KMS-11 (cell line): Measurements from ENCODE around the gene CDH2.

Experiments
- H2AFZ ChIP-seq: fragments of 200-600 bp; sonication (generic); 2 replicates; pipeline ENCODE4 v1.6.1; 2016; ENCODE audit warnings: antibody characterized with exemption, mixed run types, low read depth
- H3K27ac ChIP-seq: fragments of 200-600 bp; sonication (generic); 2 replicates; pipeline ENCODE4 v1.6.1; 2016; ENCODE audit warnings: mild to moderate bottlenecking, mixed run types
- H3K27me3 ChIP-seq: fragments of 200-600 bp; sonication (generic); 2 replicates; pipeline ENCODE4 v1.6.1; 2017; ENCODE audit warnings: mild to moderate bottlenecking, low read depth, mixed run types, moderate library complexity; ENCODE audit not compliant: insufficient read depth
- H3K36me3 ChIP-seq: fragments of 200-600 bp; sonication (generic); 2 replicates; pipeline ENCODE4 v1.6.1; 2017; ENCODE audit warnings: mild to moderate bottlenecking, mixed run types; ENCODE audit not compliant: insufficient read depth
- H3K4me1 ChIP-seq: fragments of 200-600 bp; sonication (generic); 2 replicates; pipeline ENCODE4 v1.6.1; 2016; ENCODE audit warnings: mild to moderate bottlenecking, low read depth, mixed run types; ENCODE audit not compliant: poor library complexity, severe bottlenecking
- H3K4me2 ChIP-seq: fragments of 200-600 bp; sonication (generic); 2 replicates; pipeline ENCODE4 v1.7.0; 2016; ENCODE audit warnings: mild to moderate bottlenecking, mixed run types
- H3K4me3 ChIP-seq: fragments of 200-600 bp; sonication (generic); IDR thresholded peaks from 2 replicates; pipeline ENCODE4 v1.6.1; 2017; ENCODE audit warnings: low read depth, low read length, mixed read lengths; ENCODE audit not compliant: insufficient read depth
- H3K79me2 ChIP-seq: fragments of 200-600 bp; sonication (generic); 2 replicates; pipeline ENCODE4 v1.6.1; 2016; ENCODE audit warnings: low read depth, mixed run types; ENCODE audit not compliant: insufficient read depth
- H3K9ac ChIP-seq: fragments of 200-600 bp; sonication (generic); 2 replicates; pipeline ENCODE4 v1.6.1; 2016; ENCODE audit warnings: mild to moderate bottlenecking, mixed run types
- H4K20me1 ChIP-seq: fragments of 200-600 bp; sonication (generic); 2 replicates; pipeline ENCODE4 v1.6.1; 2016; ENCODE audit warnings: mild to moderate bottlenecking, mixed run types; ENCODE audit not compliant: insufficient read depth
- CTCF ChIP-seq: fragments of 200-600 bp; sonication (generic); conservative IDR thresholded peaks from 2 replicates; pipeline ENCODE4 v1.6.1; 2017; ENCODE audit warnings: low read depth, mild to moderate bottlenecking, antibody characterized with exemption, low read length, moderate library complexity, mixed read lengths

Gene CDH2

GRCh38 chr18:28134774-28135173 lies 42.2 kb downstream of the CDH2 start:
- Histone ChIP-seq H3K27ac (no peak overlapping the region), H4K20me1 (no peaks in the 10 kb centered on the region), H2AFZ (no peak overlapping the region), H3K27me3 (no peaks in the 10 kb centered on the region), H3K36me3 (no peaks in the 10 kb centered on the region), H3K4me1 (peaks cover 9% of the 10 kb centered on the region), H3K9ac (no peak overlapping the region), H3K4me2 (no peak overlapping the region), H3K79me2 (no peaks in the 10 kb centered on the region), H3K4me3 (no peak overlapping the region)
- no peak for TF ChIP-seq CTCF

- no peak overlapping the region for H3K4me3 ChIP-seq
These were observed 44.8 kb downstream of the CDH2 start for GRCh38 chr18:28132084-28132483.

DNA sequence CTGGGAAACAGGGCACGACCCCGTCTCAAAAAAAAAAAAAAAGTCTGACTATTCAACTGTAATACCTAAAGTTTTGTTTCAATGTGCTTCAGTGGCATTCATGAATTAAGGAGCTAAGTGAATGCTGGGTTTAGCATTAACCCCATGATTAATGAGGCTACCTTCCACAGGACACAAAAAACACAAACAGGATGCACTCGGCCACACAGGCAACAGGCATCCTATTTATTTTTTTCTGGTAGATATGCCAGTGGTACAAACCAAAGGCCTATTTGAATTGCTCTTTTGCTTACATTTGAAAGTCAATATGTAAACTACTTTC lies 48.3 kb downstream of the CDH2 start:
- Histone ChIP-seq H3K4me3 (no peak overlapping the region), H3K27me3 (no peaks in the 10 kb centered on the region), H3K27ac (no peak overlapping the region), H3K4me1 (no peaks in the 10 kb centered on the region), H3K9ac (no peak overlapping the region), H3K4me2 (no peak overlapping the region), H3K79me2 (no peaks in the 10 kb centered on the region), H3K36me3 (no peaks in the 10 kb centered on the region), H4K20me1 (no peaks in the 10 kb centered on the region), H2AFZ (no peak overlapping the region)
- TF ChIP-seq CTCF = no peak

More at GRCh38 chr18:28132084-28132483, 44.8 kb downstream of the CDH2 start:
- Histone ChIP-seq H3K4me1 (peaks cover 9% of the 10 kb centered on the region), H4K20me1 (no peaks in the 10 kb centered on the region), H3K36me3 (no peaks in the 10 kb centered on the region), H3K27ac (no peak overlapping the region), H3K4me2 (no peak overlapping the region), H3K79me2 (no peaks in the 10 kb centered on the region), H2AFZ (no peak overlapping the region), H3K9ac (no peak overlapping the region), H3K27me3 (no peaks in the 10 kb centered on the region)
- TF ChIP-seq CTCF = no peak

GRCh38 chr18:28127763-28128658 lies 48.9 kb downstream of the CDH2 start:
- Histone ChIP-seq H3K36me3 (no peaks in the 10 kb centered on the region), H2AFZ (no peak overlapping the region), H3K4me3 (no peak overlapping the region), H3K9ac (no peak overlapping the region), H3K27ac (no peak overlapping the region), H3K4me2 (no peak overlapping the region), H4K20me1 (no peaks in the 10 kb centered on the region), H3K79me2 (no peaks in the 10 kb centered on the region), H3K27me3 (no peaks in the 10 kb centered on the region), H3K4me1 (no peaks in the 10 kb centered on the region)
- no peak for TF ChIP-seq CTCF
